ENCODE data around the gene MFRP.
"Not testable (repeated sequence)": the region's sequence is repeated elsewhere in the genome, so short reads cannot be mapped to it uniquely, and the experiment has no call there.

The MFRP gene

GRCh38 chr11:119346605-119347004 lies at the start of gene MFRP:
Gene MFRP, minus strand, starts transcription at chr11:119346705. Its CDS starts 192 bp downstream, at chr11:119346513.
- DNase-seq (ENCODE audit: low read depth in 2 of 2) = no peak

GRCh38 chr11:119391275-119391674 lies 44.8 kb upstream of the MFRP start:
- no peak for DNase-seq (ENCODE audit: low read depth in 2 of 2)

GRCh38 chr11:119389611-119390254 lies 43.2 kb upstream of the MFRP start:
- peak in 1 of 2 donors; percentile 9 for DNase-seq (ENCODE audit: low read depth in 2 of 2)

- no peak for DNase-seq (ENCODE audit: low read depth in 2 of 2)
Observed at GRCh38 chr11:119388103-119388502, 41.6 kb upstream of the MFRP start.

DNA sequence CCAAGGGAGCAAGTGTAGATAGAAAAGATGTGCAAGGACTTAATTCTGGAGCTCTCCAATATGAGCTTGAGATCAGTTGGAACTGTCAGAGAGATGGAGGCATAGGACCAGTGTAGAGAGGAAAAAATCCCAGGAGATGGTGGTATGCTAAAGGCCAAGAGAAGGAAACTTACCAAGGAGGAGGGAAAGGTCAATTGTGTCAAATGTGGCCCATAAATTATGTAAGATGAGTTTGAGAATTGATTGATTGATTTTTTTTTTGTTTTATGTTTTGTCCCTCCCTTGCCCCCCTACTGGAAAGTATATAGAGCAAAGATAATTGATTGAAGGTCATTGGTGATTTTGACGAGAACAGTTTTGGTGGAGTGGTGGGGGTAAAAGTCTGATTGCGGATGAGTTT lies 37.8 kb upstream of the MFRP start:
- no peak for DNase-seq (ENCODE audit: low read depth in 2 of 2)

DNA sequence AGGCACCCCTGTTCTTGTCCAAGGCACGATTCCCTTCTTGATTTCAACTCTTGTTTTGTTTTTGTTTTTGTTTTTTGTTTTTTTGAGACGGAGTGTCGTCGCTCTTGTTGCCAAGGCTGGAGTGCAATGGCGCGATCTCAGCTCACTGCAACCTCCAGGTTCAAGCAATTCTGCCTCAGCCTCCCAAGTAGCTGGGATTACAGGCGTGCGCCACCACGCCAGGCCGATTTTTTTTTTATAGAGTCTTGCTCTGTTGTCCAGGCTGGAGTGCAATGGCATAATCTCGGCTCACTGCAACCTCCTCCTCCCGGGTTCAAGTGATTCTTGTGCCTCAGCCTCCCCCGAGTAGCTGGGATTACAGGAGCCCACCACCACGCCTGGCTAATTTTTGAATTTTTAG lies 36.0 kb upstream of the MFRP start:
- not testable (repeated sequence) for DNase-seq (ENCODE audit: low read depth in 2 of 2)

- no peak for DNase-seq (ENCODE audit: low read depth in 2 of 2)
Observed at GRCh38 chr11:119382101-119382500, 35.6 kb upstream of the MFRP start.

- DNase-seq (ENCODE audit: low read depth in 2 of 2) = peak; percentile 95 to 98
Observed at GRCh38 chr11:119381181-119381988, 34.9 kb upstream of the MFRP start, which contains the start of gene USP2. Gene USP2, minus strand, starts transcription at chr11:119381690. Its CDS starts 8,210 bp downstream, at chr11:119373480.

DNA sequence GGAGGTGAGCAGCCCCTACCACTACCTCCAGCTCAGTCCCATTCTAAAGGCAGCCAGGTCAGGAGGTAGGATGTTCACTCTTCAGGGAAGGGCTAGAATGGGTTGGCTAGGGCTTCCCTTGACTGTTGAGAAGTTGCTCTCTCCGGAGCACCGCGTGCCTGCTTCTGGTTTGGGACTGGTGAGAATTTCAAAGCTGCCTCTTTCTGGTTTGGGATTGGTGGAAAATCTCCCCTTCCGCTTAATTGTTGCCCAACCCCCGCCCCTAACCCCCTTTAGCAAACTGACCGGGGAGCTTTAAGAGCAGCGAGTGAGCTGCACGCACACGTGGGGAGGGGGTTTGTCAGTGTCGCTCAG lies 34.3 kb upstream of the MFRP start:
- DNase-seq (ENCODE audit: low read depth in 2 of 2) = no peak

- no peak for DNase-seq (ENCODE audit: low read depth in 2 of 2)
Observed at GRCh38 chr11:119380160-119380826, 33.8 kb upstream of the MFRP start.

DNA sequence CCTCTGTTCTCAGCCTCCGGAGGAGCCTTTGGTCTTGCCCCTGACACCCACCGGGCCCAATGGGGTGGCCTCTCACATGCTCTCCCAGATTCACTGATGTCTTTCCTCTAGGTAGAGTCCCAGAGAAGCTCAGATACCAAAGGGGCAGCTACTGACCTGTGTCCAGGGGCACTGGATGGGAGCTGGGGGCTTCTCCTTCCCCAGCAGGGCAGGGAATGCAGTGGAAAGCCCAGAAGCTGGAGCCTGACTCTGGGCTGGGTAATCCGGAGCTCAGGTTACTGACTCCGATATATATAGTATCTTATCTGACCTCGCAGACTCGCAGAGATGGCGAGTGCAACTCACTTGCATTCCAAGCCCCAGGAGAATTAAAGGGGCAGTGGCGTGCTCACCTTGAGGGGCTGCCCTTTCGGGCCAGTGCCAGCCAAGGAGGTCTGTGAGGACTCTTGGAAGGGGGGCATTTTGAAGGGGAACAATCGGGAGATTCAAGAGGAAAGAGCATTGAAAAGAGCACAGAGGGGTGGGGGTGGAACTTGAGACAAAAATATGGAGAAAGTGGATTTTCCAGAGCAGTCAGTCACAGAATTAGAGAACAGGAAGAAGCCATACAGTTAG lies 32.5 kb upstream of the MFRP start:
- DNase-seq (ENCODE audit: low read depth in 2 of 2) = no peak

GRCh38 chr11:119377961-119378667 lies 31.6 kb upstream of the MFRP start:
- DNase-seq (ENCODE audit: low read depth in 2 of 2) = no peak

- DNase-seq (ENCODE audit: low read depth in 2 of 2) = no peak
Observed at GRCh38 chr11:119377112-119377901, 30.8 kb upstream of the MFRP start.

GRCh38 chr11:119376197-119376847 lies 29.8 kb upstream of the MFRP start:
- no peak for DNase-seq (ENCODE audit: low read depth in 2 of 2)

GRCh38 chr11:119375337-119376196 lies 29.1 kb upstream of the MFRP start:
- no peak for DNase-seq (ENCODE audit: low read depth in 2 of 2)

- DNase-seq (ENCODE audit: low read depth in 2 of 2) = no peak
Observed at GRCh38 chr11:119374632-119375336, 28.3 kb upstream of the MFRP start.

DNA sequence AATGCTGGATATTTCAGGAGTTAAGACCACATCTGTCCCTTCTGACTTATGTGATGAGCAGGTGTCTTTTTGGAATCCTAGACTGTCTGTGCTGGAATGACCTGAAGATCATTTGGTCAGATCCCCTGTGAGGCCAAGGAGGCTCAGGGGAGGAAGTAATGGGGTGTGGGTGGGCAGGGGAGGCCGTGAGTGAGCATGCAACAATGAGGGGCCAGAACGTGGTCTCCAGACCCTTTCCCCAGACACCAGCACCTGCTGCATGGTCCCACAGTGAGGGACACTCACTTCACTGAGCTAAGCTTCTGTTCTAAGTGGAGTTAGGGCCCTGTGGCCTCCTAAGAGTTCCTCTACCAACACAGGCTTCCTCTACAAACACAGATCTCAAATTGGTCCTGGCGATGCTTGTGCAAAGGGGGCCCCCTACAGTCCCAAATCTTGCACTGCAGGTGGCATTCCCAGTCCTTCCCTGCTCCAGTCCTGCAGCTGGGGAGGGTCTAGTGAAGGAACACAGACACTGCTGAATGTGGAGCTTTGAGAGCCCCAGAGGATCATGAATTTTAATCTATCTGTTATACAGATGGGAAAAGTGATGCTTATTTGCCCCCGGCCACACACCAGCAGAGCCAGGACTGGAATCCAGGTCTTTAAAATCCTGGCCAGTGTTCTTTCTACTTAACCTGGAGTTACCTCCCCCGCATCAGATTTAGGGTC lies 27.6 kb upstream of the MFRP start:
- peak in 1 of 2 donors; percentile 36 for DNase-seq (ENCODE audit: low read depth in 2 of 2)
